K562 (cell line): ENCODE measurements around the gene CDC27. TPM values are rescaled to one million over a fixed set of nuclear protein-coding genes. Genes with fewer than 3 reads are reported as not detected.

Source experiments
- ATAC-seq: fragments of 200-7000 bp; cut with Tn5 transposase; 3 replicates; pipeline ENCODE4 v1.9.1; 2020; ENCODE audit warnings: moderate library complexity
- BruUV-seq: library from RNA; stranded (reverse); fragments of 400-500 nt; replicated peaks from 2 replicates; lab custom pipeline; 2021; lab: Mats Ljungman, UMichigan
- CTCF ChIA-PET: fragments of 300-600 bp; formaldehyde crosslinking; extraction: SDS; loops from one replicate; lab custom pipeline; 2021; ENCODE audit warnings: low intra/inter-chr PET ratio; lab: Yijun Ruan, JAX
- POLR2A ChIA-PET: fragments of 300-600, 350-650 bp; sonication (Branson Sonifier 250); formaldehyde crosslinking; extraction: SDS; loops from one replicate; lab custom pipeline; 2021; ENCODE audit warnings: antibody characterized with exemption, inconsistent platforms; lab: Yijun Ruan, JAX
- DNase-seq, 4 experiments: peaks; one replicate each; pipeline versions ENCODE4 v3.0.0 to v3.0.0-alpha.2; 2011 to 2018; ENCODE audit warnings: low spot score in 3 of 4, mixed read lengths in 3 of 4; ENCODE audit errors: extremely low read depth in 1 of 4
- FAIRE-seq: peaks from 2 replicates; lab custom pipeline; 2011; peaks lifted over from hg19 to GRCh38; lab: Jason Lieb, UNC
- H2AFZ ChIP-seq: 2 replicates; pipeline ENCODE4 v1.6.0; 2011; ENCODE audit warnings: low read depth, low read length, control low read depth, inconsistent platforms
- H3K27ac ChIP-seq: fragments of 200-600 bp; 3 replicates; pipeline ENCODE4 v1.8.0; 2011; ENCODE audit warnings: low read depth, mild to moderate bottlenecking, control low read depth, inconsistent platforms, low read length, moderate library complexity, mixed read lengths; ENCODE audit errors: extremely low read depth
- H3K27me3 ChIP-seq, 2 experiments: fragments of 300-600 bp in 1 of 2; 2 replicates in 1 of 2; 3 replicates in 1 of 2; pipeline versions ENCODE4 v1.6.0 to v1.8.0; 2011; ENCODE audit warnings: inconsistent platforms in 2 of 2, low read length in 2 of 2, mild to moderate bottlenecking in 1 of 2, mixed read lengths in 1 of 2, moderate library complexity in 1 of 2; ENCODE audit not compliant: control insufficient read depth in 2 of 2, insufficient read depth in 2 of 2
- H3K36me3 ChIP-seq: fragments of 300-600 bp; 3 replicates; pipeline ENCODE4 v1.8.0; 2011; ENCODE audit warnings: mild to moderate bottlenecking, low read length, inconsistent platforms; ENCODE audit not compliant: control insufficient read depth, insufficient read depth
- H3K4me1 ChIP-seq, 2 experiments: fragments of 200-600 bp in 1 of 2; replicated peaks in 1 of 2; 2 replicates in 1 of 2; 3 replicates in 1 of 2; pipeline versions ENCODE4 v1.5.1 to v1.8.0; 2011; ENCODE audit warnings: inconsistent platforms in 2 of 2, low read length in 2 of 2, mild to moderate bottlenecking in 1 of 2, mixed read lengths in 1 of 2, moderate library complexity in 1 of 2; ENCODE audit not compliant: control insufficient read depth in 2 of 2, insufficient read depth in 2 of 2
- H3K4me2 ChIP-seq: 2 replicates; pipeline ENCODE4 v1.6.1; 2011; ENCODE audit warnings: low read length, control low read depth, inconsistent platforms, mixed read lengths; ENCODE audit not compliant: insufficient read depth
- H3K4me3 ChIP-seq: fragments of 200-600 bp; sonication (generic), shearing (Covaris generic); 2 replicates; pipeline ENCODE4 v1.5.1; 2016; ENCODE audit warnings: control low read depth, inconsistent platforms
- H3K79me2 ChIP-seq: fragments of 200-600 bp; 3 replicates; pipeline ENCODE4 v1.8.0; 2011; ENCODE audit warnings: low read length, inconsistent platforms; ENCODE audit not compliant: control insufficient read depth, insufficient read depth
- H3K9ac ChIP-seq, 2 experiments: 2 replicates each; pipeline versions ENCODE4 v1.6.0 to v1.6.1; 2011; ENCODE audit warnings: low read depth in 2 of 2, low read length in 2 of 2, control low read depth in 1 of 2, inconsistent platforms in 1 of 2, mild to moderate bottlenecking in 1 of 2, mixed read lengths in 1 of 2; ENCODE audit not compliant: insufficient read depth in 1 of 2
- H3K9me1 ChIP-seq: one replicate; pipeline ENCODE4 v1.6.0; 2011; ENCODE audit warnings: inconsistent platforms, mild to moderate bottlenecking, low read length, moderate library complexity; ENCODE audit not compliant: control insufficient read depth, insufficient read depth
- H3K9me3 ChIP-seq: replicated peaks from 2 replicates; pipeline ENCODE4 v1.5.1; 2011; ENCODE audit warnings: low read depth, low read length, inconsistent platforms; ENCODE audit not compliant: control insufficient read depth, insufficient read depth
- H4K20me1 ChIP-seq: replicated peaks from 2 replicates; pipeline ENCODE4 v1.6.1; 2011; ENCODE audit warnings: low read length, inconsistent platforms, mixed read lengths; ENCODE audit not compliant: control insufficient read depth, insufficient read depth
- HES1 ChIP-seq: fragments of 450-650 bp; IDR thresholded peaks from 2 replicates; pipeline ENCODE4 v1.6.1; 2016; ENCODE audit warnings: low read depth, mild to moderate bottlenecking, moderate library complexity
- MIER1 ChIP-seq: fragments of 450-650 bp; IDR thresholded peaks from 2 replicates; pipeline ENCODE4 v1.6.1; 2016; ENCODE audit warnings: antibody characterized with exemption, mild to moderate bottlenecking, low read depth
- NR3C1 ChIP-seq: sonication (generic); formaldehyde crosslinking; IDR thresholded peaks from 2 replicates; pipeline ENCODE4 v1.8.1; 2022; ENCODE audit warnings: missing genetic modification reagents
- ZFPM2 ChIP-seq: fragments of 250-450 bp; sonication (Bioruptor Pico); IDR thresholded peaks from 2 replicates; pipeline ENCODE4 v1.5.1; 2022; ENCODE audit warnings: mild to moderate bottlenecking
- ZNF407 ChIP-seq: fragments of 450-650 bp; IDR thresholded peaks from 2 replicates; pipeline ENCODE4 v1.6.1; 2016; ENCODE audit warnings: low read depth
- ZNF512 ChIP-seq: IDR thresholded peaks from 2 replicates; pipeline ENCODE4 v1.6.1; 2016; ENCODE audit warnings: missing genetic modification characterization, missing compliant biosample characterization
- WGBS: fragments of 100-300 bp; shearing (Covaris generic); methylation state at CpG from one replicate; pipeline ENCODE4 v1.1.6; 2016; ENCODE audit warnings: low coverage, mixed read lengths; ENCODE audit not compliant: insufficient coverage; ENCODE audit errors: missing lambda C conversion rate; 5-methylcytosine and 5-hydroxymethylcytosine counted together
- in situ Hi-C: fragments of 300-500 bp; cut with MboI; formaldehyde crosslinking; loops from 4 replicates; pipeline ENCODE4 v1.15.0; 2018; ENCODE audit warnings: inconsistent platforms, mixed read lengths
- intact Hi-C: fragments of 100-400 bp; cut with micrococcal nuclease; formaldehyde crosslinking; loops from 2 replicates; pipeline ENCODE4 v1.14.2; 2022
- polyA plus RNA-seq, 8 experiments: library from polyadenylated mRNA; depleted of rRNA in 4 of 8; stranded (reverse) in 5 of 8; unstranded in 3 of 8; fragments of >200 nt; fragmentation: Nextera tagmentation in 2 of 8; fragmentation: Illumina TruSeq in 1 of 8; extraction: Ambion mirVana in 2 of 8; extraction: Trizol in 1 of 8; gene quantifications; 2 replicates each; pipeline versions ENCODE4 v1.2.1 to v1.2.3, GENCODE V29; 2011 to 2014; ENCODE audit warnings: inconsistent platforms in 1 of 8, missing spikeins in 1 of 8
- total RNA-seq, 7 experiments: library from RNA; depleted of rRNA in 6 of 7; stranded (reverse); fragments of >200 nt in 6 of 7; fragmentation: Illumina TruSeq in 2 of 7; extraction: Trizol in 2 of 7; gene quantifications; 2 replicates each; pipeline versions ENCODE4 v1.2.1 to v1.2.3, GENCODE V29; 2011 to 2021; ENCODE audit warnings: low replicate concordance in 1 of 7
- TF ChIP-seq, protein P1 (sequence below), 2 experiments: IDR thresholded peaks; 2 replicates each; pipeline ENCODE4 v1.6.1; 2011; ENCODE audit warnings: borderline replicate concordance in 1 of 2, control low read depth in 1 of 2, low read depth in 1 of 2, low read length in 1 of 2, mild to moderate bottlenecking in 1 of 2, mixed read lengths in 1 of 2, moderate library complexity in 1 of 2; ENCODE audit not compliant: insufficient read depth in 1 of 2, insufficient read length in 1 of 2, poor library complexity in 1 of 2, severe bottlenecking in 1 of 2; ENCODE audit errors: extremely low read depth in 1 of 2
- TF ChIP-seq, protein P2 (sequence below): fragments of 450-650 bp; formaldehyde crosslinking; IDR thresholded peaks from 2 replicates; pipeline ENCODE4 v1.4.0; 2020; ENCODE audit warnings: mild to moderate bottlenecking, moderate library complexity

CDC27 gene
- total and polyA plus RNA-seq, 9 of the 15 experiments (the other 6 are each of a cell fraction or from before 2014, with no cell fraction given): 28.6 to 155 (median 94.1) TPM

GRCh38 chr17:47200325-47200664 lies 11.2 kb upstream of the CDC27 start:
- intact Hi-C loops (no loop called here), in situ Hi-C loops (no loop called here)
- Histone ChIP-seq H3K79me2 (no peaks in the 10 kb centered on the region), H3K9me3 (no peaks in the 10 kb centered on the region), H3K36me3 (no peaks in the 10 kb centered on the region; the same call in 2 of the 3 replicates), H3K9ac (peak overlapping the region in 1 of 2 experiments; percentile 3; a peak in 1 of 4 replicates), H3K27me3 (no peaks in the 10 kb centered on the region), H3K9me1 (no peaks in the 10 kb centered on the region), H2AFZ (peak overlapping the region; percentile 62), H3K27ac (no peak overlapping the region), H3K4me1 (peaks cover 7 to 38% of the 10 kb centered on the region in 2 experiments), H3K4me2 (no peak overlapping the region), H3K4me3 (no peak overlapping the region), H4K20me1 (no peaks in the 10 kb centered on the region)
- ChIA-PET POLR2A (interaction anchor here (0.6 to 4.2 kb wide), 4 partner anchors 8 to 405 kb away, joined by 3 to 24 read pairs (median 6); partner anchors contain the start of genes CDC27 and MYL4), CTCF (no interaction called here)
- DNase-seq (no peak), ATAC-seq (no peak), FAIRE-seq (no peak)
- BruUV-seq: no TSS peak
- WGBS: 41% methylated on average over 4 of the region's 4 CpGs
- TF ChIP-seq, protein P1, sequence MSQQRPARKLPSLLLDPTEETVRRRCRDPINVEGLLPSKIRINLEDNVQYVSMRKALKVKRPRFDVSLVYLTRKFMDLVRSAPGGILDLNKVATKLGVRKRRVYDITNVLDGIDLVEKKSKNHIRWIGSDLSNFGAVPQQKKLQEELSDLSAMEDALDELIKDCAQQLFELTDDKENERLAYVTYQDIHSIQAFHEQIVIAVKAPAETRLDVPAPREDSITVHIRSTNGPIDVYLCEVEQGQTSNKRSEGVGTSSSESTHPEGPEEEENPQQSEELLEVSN (IDR thresholded peaks at IDR 0.05; ENCODE audit: borderline replicate concordance in 1 of 2, extremely low read depth in 1 of 2, insufficient read depth in 1 of 2, insufficient read length in 1 of 2, low read depth in 1 of 2, low read length in 1 of 2, poor library complexity in 1 of 2, severe bottlenecking in 1 of 2): no peak
- TF ChIP-seq ZFPM2 (CRISPR knock-in tag): no peak
- TF ChIP-seq, protein P2, sequence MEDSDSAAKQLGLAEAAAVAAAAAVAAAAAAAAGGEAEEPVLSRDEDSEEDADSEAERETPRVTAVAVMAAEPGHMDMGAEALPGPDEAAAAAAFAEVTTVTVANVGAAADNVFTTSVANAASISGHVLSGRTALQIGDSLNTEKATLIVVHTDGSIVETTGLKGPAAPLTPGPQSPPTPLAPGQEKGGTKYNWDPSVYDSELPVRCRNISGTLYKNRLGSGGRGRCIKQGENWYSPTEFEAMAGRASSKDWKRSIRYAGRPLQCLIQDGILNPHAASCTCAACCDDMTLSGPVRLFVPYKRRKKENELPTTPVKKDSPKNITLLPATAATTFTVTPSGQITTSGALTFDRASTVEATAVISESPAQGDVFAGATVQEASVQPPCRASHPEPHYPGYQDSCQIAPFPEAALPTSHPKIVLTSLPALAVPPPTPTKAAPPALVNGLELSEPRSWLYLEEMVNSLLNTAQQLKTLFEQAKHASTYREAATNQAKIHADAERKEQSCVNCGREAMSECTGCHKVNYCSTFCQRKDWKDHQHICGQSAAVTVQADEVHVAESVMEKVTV (CRISPR knock-in tag): no peak
- TF ChIP-seq HES1: no peak
- TF ChIP-seq NR3C1 (CRISPR knock-in tag): no peak
- TF ChIP-seq ZNF407: no peak
- TF ChIP-seq MIER1: no peak
- TF ChIP-seq ZNF512 (tag): no peak
